Smooth muscle cell (in vitro differentiated cells): ENCODE data around the gene APP. TPM values are rescaled to one million over a fixed set of nuclear protein-coding genes. Genes with fewer than 3 reads are reported as not detected.

Experiments
- DNase-seq: peaks from one replicate; lab custom pipeline; 2025; ENCODE audit not compliant: unreplicated experiment; lab: John Stamatoyannopoulos, UW
- H2AFZ ChIP-seq: fragments of 200-600 bp; sonication (generic); 2 replicates; pipeline ENCODE4 v1.6.0; 2016; ENCODE audit warnings: antibody characterized with exemption, low read depth, mild to moderate bottlenecking
- H3F3A ChIP-seq: fragments of 200-600 bp; sonication (generic); 2 replicates; pipeline ENCODE4 v1.6.0; 2017; ENCODE audit warnings: antibody characterized with exemption, low read depth
- H3K27ac ChIP-seq: fragments of 200-600 bp; sonication (generic); 2 replicates; pipeline ENCODE4 v1.5.1; 2016; ENCODE audit warnings: low read depth, mild to moderate bottlenecking
- H3K27me3 ChIP-seq: fragments of 200-600 bp; sonication (generic); 2 replicates; pipeline ENCODE4 v1.6.1; 2016; ENCODE audit warnings: low read depth, mild to moderate bottlenecking
- H3K36me3 ChIP-seq: fragments of 200-600 bp; sonication (generic); 2 replicates; pipeline ENCODE4 v1.5.1; 2016; ENCODE audit warnings: low read depth
- H3K4me1 ChIP-seq: fragments of 200-600 bp; sonication (generic); 2 replicates; pipeline ENCODE4 v1.5.1; 2016; ENCODE audit warnings: low read depth
- H3K4me2 ChIP-seq: fragments of 200-600 bp; sonication (generic); 2 replicates; pipeline ENCODE4 v1.6.0; 2016; ENCODE audit warnings: mild to moderate bottlenecking
- H3K4me3 ChIP-seq: fragments of 200-600 bp; sonication (generic); 2 replicates; pipeline ENCODE4 v1.5.1; 2016; ENCODE audit warnings: mild to moderate bottlenecking
- H3K79me2 ChIP-seq: fragments of 200-600 bp; sonication (generic); 2 replicates; pipeline ENCODE4 v1.6.0; 2016; ENCODE audit warnings: low read depth, mild to moderate bottlenecking
- H3K9ac ChIP-seq: fragments of 200-600 bp; sonication (generic); 2 replicates; pipeline ENCODE4 v1.6.0; 2016; ENCODE audit warnings: low read depth
- H3K9me3 ChIP-seq: fragments of 200-600 bp; sonication (generic); replicated peaks from 2 replicates; pipeline ENCODE4 v1.5.1; 2016; ENCODE audit warnings: low read depth
- H4K20me1 ChIP-seq: fragments of 200-600 bp; sonication (generic); 2 replicates; pipeline ENCODE4 v1.6.0; 2016; ENCODE audit warnings: low read depth
- WGBS: methylation state at CpG from one replicate; pipeline ENCODE4 v1.1.7; 2016; ENCODE audit warnings: low lambda C conversion rate; 5-methylcytosine and 5-hydroxymethylcytosine counted together
- polyA plus RNA-seq: library from polyadenylated mRNA; unstranded; fragments of >200 nt; fragmentation: Nextera tagmentation; extraction: Ambion mirVana; gene quantifications from 2 replicates; pipeline ENCODE4 v1.2.1, GENCODE V29; 2016
- total RNA-seq: library from RNA; depleted of rRNA; stranded (reverse); fragments of >200 nt; gene quantifications from 2 replicates; pipeline ENCODE4 v1.2.3, GENCODE V29; 2014
- TF ChIP-seq, protein P1 (sequence below): fragments of 200-600 bp; sonication (generic); IDR thresholded peaks from 2 replicates; pipeline ENCODE4 v1.5.1; 2017; ENCODE audit warnings: borderline replicate concordance, mild to moderate bottlenecking, antibody characterized with exemption; ENCODE audit not compliant: insufficient read depth, poor library complexity, severe bottlenecking

Gene APP
- total and polyA plus RNA-seq, 2 experiments from 2014 or later, result 65.3 to 459 TPM

DNA sequence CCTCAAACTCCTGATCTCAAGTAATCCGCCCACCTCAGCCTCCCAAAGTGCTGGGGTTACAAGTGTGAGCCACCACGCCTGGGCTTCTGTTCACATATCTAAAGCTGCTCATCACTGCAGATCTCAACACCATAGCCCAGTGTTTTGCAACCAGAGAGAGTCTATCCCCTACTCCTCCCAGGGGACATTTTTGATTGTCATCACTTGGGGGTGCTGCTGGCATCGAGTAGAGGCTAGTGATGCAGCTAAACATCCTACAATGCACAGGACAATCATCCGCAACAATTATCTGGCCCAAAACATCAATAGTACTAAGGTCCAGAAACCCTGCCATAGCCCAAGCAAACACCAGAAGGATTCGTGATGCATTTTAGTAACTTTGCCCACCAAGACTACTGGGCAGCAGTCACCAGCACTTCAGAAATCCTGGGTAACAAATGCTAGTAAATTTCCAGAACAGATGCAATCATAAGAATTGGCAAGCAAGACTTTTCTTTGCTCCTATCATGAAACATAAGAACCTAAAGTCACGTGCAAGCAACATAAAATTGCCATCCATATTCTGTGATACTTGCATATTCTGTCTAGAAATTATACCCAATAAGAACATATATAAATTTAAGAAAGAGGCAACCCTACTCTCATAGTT is 159.2 kb downstream of the APP start:
- Histone ChIP-seq H3K4me3 (no peak overlapping the region), H3K9ac (no peak overlapping the region), H2AFZ (no peak overlapping the region), H3K79me2 (peaks cover 44% of the 10 kb centered on the region), H3F3A (no peaks in the 10 kb centered on the region), H3K36me3 (no peaks in the 10 kb centered on the region), H3K27me3 (no peaks in the 10 kb centered on the region), H3K27ac (no peak overlapping the region), H3K4me2 (no peak overlapping the region), H3K9me3 (no peaks in the 10 kb centered on the region), H3K4me1 (peaks cover 4% of the 10 kb centered on the region), H4K20me1 (peaks cover 70% of the 10 kb centered on the region)
- TF ChIP-seq, protein P1, sequence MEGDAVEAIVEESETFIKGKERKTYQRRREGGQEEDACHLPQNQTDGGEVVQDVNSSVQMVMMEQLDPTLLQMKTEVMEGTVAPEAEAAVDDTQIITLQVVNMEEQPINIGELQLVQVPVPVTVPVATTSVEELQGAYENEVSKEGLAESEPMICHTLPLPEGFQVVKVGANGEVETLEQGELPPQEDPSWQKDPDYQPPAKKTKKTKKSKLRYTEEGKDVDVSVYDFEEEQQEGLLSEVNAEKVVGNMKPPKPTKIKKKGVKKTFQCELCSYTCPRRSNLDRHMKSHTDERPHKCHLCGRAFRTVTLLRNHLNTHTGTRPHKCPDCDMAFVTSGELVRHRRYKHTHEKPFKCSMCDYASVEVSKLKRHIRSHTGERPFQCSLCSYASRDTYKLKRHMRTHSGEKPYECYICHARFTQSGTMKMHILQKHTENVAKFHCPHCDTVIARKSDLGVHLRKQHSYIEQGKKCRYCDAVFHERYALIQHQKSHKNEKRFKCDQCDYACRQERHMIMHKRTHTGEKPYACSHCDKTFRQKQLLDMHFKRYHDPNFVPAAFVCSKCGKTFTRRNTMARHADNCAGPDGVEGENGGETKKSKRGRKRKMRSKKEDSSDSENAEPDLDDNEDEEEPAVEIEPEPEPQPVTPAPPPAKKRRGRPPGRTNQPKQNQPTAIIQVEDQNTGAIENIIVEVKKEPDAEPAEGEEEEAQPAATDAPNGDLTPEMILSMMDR, result no peak
- 96% methylated on average over 6 of the region's 6 CpGs for WGBS
- DNase-seq, result no peak

DNA sequence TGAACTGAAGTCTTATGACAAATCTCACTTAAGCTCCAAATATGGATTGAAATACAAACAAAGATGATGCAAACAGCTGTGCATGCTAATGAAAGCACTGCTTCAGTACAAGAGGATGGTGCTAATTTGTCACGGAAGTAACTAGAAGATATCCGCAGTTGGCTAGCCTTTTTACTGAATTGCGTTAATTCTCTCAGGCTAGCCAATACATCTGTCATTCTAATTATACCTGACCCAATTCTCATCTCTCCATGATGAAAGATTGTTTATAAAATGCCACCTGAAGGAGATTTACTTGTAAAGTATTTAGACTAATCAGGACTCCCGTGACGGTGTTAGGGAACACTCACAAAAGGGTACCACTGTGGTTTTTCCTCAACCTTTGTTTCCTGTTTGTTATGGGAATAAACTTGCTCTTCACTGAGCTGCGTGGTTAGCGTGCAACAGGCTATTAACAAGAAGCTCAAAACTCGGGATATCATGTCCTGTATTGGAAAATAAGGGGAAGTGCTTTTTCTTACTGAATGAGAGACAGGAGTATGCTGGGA is 162.5 kb downstream of the APP start:
- H3K4me3 ChIP-seq, result no peak overlapping the region
- no peaks in the 10 kb centered on the region for H3K36me3 ChIP-seq
- no peak overlapping the region for H3K9ac ChIP-seq
- no peaks in the 10 kb centered on the region for H3K27me3 ChIP-seq
- WGBS, result 80% methylated on average over 8 of the region's 8 CpGs
- H3K27ac ChIP-seq, result peak overlapping the region; percentile 38
- H2AFZ ChIP-seq, result no peak overlapping the region
- TF ChIP-seq, protein P1, result no peak
- peaks cover 41% of the 10 kb centered on the region for H4K20me1 ChIP-seq
- peaks cover 18% of the 10 kb centered on the region for H3K79me2 ChIP-seq
- H3F3A ChIP-seq, result no peaks in the 10 kb centered on the region
- no peak for DNase-seq
- peaks cover 4% of the 10 kb centered on the region for H3K4me1 ChIP-seq
- H3K9me3 ChIP-seq, result no peaks in the 10 kb centered on the region
- peak overlapping the region; percentile 12 for H3K4me2 ChIP-seq

DNA sequence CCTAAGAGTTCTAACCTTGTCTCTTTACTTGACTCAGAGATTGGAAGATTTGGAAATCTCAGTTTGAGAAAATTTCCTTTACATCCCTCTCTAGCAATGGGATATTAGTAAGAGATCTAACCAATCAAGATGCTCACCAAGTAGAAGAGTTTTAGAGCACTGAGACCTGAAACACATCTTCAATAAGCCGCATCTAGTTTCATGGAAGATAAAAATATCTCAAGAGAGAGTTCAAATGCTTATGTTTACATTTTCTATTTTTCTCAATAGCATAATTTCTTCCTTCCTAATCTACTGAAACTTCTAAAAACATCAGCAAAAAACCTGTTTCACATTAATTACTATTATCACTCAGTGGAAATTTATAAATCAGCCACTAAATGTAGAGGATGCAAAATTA is 165.1 kb downstream of the APP start:
- Histone ChIP-seq H3K27me3 (no peaks in the 10 kb centered on the region), H3K9me3 (no peaks in the 10 kb centered on the region), H3K36me3 (no peaks in the 10 kb centered on the region), H3K27ac (no peak overlapping the region), H3F3A (no peaks in the 10 kb centered on the region), H3K4me2 (no peak overlapping the region), H3K4me3 (no peak overlapping the region), H3K9ac (no peak overlapping the region), H3K79me2 (peaks cover 18% of the 10 kb centered on the region), H2AFZ (no peak overlapping the region), H3K4me1 (peaks cover 9% of the 10 kb centered on the region), H4K20me1 (peaks cover 36% of the 10 kb centered on the region)
- 96% methylated on average over 1 of the region's 1 CpG for WGBS
- TF ChIP-seq, protein P1, result no peak
- DNase-seq, result no peak

DNA sequence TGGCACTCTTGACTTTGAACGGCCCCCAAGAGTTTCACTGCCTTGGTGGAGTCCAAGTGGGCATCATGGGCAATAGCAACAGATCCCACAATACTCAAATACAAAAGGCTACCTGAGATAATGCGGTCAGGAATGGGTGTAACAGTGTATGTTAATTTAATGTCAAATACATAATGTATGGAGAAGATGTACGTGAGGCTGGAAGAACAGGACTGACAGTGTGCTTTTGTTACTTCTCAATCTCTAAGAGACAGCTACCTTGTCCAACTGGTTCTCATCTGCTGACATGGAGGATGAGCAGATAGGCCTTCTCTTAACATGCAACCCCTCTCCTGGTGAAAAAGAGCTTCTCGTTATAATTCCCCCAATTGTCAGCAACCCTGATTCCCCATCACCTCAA is 167.2 kb downstream of the APP start:
- no peaks in the 10 kb centered on the region for H3K27me3 ChIP-seq

More for the DNA sequence above, 167.2 kb downstream of the APP start:
- TF ChIP-seq, protein P1, result no peak
- no peaks in the 10 kb centered on the region for H3F3A ChIP-seq
- no peaks in the 10 kb centered on the region for H3K9me3 ChIP-seq
- peaks cover 50% of the 10 kb centered on the region for H4K20me1 ChIP-seq
- H3K9ac ChIP-seq, result no peak overlapping the region
- DNase-seq, result no peak
- H3K27ac ChIP-seq, result peak overlapping the region; percentile 25
- no peaks in the 10 kb centered on the region for H3K36me3 ChIP-seq
- no peak overlapping the region for H2AFZ ChIP-seq
- H3K4me2 ChIP-seq, result no peak overlapping the region
- peaks cover 18% of the 10 kb centered on the region for H3K79me2 ChIP-seq
- peaks cover 26% of the 10 kb centered on the region for H3K4me1 ChIP-seq
- no peak overlapping the region for H3K4me3 ChIP-seq
- 81% methylated on average over 4 of the region's 4 CpGs for WGBS
